ENCODE results near the gene BRMS1. TPM values are rescaled to one million over a fixed set of nuclear protein-coding genes. Genes with fewer than 3 reads are reported as not detected.
"Not testable (repeated sequence)": the region's sequence is repeated elsewhere in the genome, so short reads cannot be mapped to it uniquely, and the experiment has no call there.

Gene BRMS1
- polyA plus RNA-seq, 1 donor (not counting 4 experiments of a cell fraction or from before 2014, with no cell fraction given), result 61.4 TPM

DNA sequence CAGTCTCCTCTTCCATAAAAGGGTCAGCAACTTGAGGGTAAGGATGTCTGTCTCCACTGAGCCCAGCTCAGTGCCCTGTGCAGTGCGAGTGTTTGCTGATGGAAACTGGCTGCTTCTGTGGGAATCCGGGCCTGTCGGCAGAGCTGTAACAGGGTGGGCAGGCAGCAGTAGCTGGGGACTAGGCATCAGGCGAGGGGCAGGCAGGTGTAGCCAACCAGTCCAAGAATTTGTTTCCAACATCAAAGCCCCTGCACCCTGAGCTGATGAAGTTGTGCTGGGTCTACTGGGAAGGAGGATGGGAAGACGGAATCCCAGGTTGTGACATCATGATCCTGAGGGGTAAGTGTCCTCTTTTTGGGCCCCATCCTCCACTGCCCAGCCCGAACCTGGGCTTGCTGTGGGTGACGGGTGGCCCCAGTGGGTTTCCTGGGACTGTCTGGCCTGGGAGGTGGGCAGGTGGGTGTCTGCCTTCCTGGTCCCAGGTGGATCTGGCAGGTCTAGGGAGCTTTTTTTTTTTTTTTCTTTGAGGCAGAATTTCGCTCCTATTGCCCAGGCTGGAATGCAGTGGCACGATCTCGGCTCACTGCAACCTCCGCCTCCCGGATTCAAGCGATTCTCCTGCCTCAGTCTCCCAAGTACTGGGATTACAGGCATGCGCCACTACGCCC lies 15.6 kb upstream of the BRMS1 start:
- TF ChIP-seq EZH2 (IDR thresholded peaks at IDR 0.05; ENCODE audit: low read length), result no peak
- TF ChIP-seq, protein P1, sequence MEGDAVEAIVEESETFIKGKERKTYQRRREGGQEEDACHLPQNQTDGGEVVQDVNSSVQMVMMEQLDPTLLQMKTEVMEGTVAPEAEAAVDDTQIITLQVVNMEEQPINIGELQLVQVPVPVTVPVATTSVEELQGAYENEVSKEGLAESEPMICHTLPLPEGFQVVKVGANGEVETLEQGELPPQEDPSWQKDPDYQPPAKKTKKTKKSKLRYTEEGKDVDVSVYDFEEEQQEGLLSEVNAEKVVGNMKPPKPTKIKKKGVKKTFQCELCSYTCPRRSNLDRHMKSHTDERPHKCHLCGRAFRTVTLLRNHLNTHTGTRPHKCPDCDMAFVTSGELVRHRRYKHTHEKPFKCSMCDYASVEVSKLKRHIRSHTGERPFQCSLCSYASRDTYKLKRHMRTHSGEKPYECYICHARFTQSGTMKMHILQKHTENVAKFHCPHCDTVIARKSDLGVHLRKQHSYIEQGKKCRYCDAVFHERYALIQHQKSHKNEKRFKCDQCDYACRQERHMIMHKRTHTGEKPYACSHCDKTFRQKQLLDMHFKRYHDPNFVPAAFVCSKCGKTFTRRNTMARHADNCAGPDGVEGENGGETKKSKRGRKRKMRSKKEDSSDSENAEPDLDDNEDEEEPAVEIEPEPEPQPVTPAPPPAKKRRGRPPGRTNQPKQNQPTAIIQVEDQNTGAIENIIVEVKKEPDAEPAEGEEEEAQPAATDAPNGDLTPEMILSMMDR (optimal IDR thresholded peaks at IDR 0.05 in 1 of 3, IDR thresholded peaks at IDR 0.05 in 1 of 3, conservative IDR thresholded peaks at IDR 0.05 in 1 of 3; ENCODE audit: extremely low read depth in 1 of 3, insufficient read depth in 2 of 3, low read length in 3 of 3), result no peak
- Histone ChIP-seq H3K9me3 (ENCODE audit: control insufficient read depth, low read depth, low read length) (no peaks in the 10 kb centered on the region), H3K9ac (ENCODE audit: control insufficient read depth, extremely low read depth, insufficient read depth, low read length) (no peak overlapping the region), H3K4me1 (ENCODE audit: control insufficient read depth, extremely low read depth, insufficient read depth, low read length) (no peaks in the 10 kb centered on the region), H3K9me1 (ENCODE audit: control insufficient read depth, extremely low read depth, insufficient read depth, low read length) (no peaks in the 10 kb centered on the region), H4K20me1 (ENCODE audit: control insufficient read depth, extremely low read depth, insufficient read depth, low read length) (peaks cover 3% of the 10 kb centered on the region), H2AFZ (ENCODE audit: control insufficient read depth, low read length) (no peak overlapping the region), H3K27me3 (ENCODE audit: control insufficient read depth, extremely low read depth, insufficient read depth, low read length) (no peaks in the 10 kb centered on the region), H3K36me3 (ENCODE audit: control insufficient read depth in 2 of 2, extremely low read depth in 1 of 2, insufficient read depth in 2 of 2, low read length in 2 of 2) (no peaks in the 10 kb centered on the region), H3K4me3 (ENCODE audit: control insufficient read depth in 2 of 3, extremely low read depth in 1 of 3, insufficient read depth in 2 of 3, low read depth in 1 of 3, low read length in 3 of 3) (no peak overlapping the region), H3K27ac (ENCODE audit: control insufficient read depth, insufficient read depth, low read length) (no peak overlapping the region), H3K4me2 (ENCODE audit: control insufficient read depth, extremely low read depth, insufficient read depth, low read depth, low read length) (no peak overlapping the region), H3K79me2 (ENCODE audit: control insufficient read depth, insufficient read depth, low read length) (no peaks in the 10 kb centered on the region)
- no peak for FAIRE-seq
- no peak for DNase-seq (ENCODE audit: low read depth, low spot score)
- dilution Hi-C loops (cut with MboI; ENCODE audit: extremely low pct_ligation_motif_present, low sequenced_read_pairs), result no loop called here

DNA sequence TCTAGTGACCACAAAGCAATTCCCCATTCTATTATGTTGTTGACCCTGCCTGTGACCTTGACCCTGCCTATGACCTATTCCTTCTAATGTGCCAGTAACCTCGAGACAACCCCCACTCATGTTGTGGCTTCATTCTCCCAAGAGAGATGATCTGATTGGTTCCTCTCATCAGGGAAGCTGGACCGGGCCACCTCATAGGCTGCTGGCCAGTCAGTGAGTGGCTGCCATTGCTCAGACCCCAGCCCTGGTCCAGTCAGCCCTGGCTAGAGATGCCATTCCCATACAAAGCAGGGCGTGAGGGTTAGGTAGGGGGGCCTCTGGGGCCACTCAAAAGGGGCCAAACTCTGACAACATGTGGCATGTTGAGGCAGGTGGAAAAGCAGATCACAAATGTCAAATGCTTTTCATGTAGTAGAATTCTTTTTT lies 14.8 kb upstream of the BRMS1 start:
- Histone ChIP-seq H3K36me3 (ENCODE audit: control insufficient read depth in 2 of 2, extremely low read depth in 1 of 2, insufficient read depth in 2 of 2, low read length in 2 of 2) (no peaks in the 10 kb centered on the region), H3K9me1 (ENCODE audit: control insufficient read depth, extremely low read depth, insufficient read depth, low read length) (no peaks in the 10 kb centered on the region), H3K27me3 (ENCODE audit: control insufficient read depth, extremely low read depth, insufficient read depth, low read length) (no peaks in the 10 kb centered on the region), H2AFZ (ENCODE audit: control insufficient read depth, low read length) (no peak overlapping the region), H3K4me1 (ENCODE audit: control insufficient read depth, extremely low read depth, insufficient read depth, low read length) (no peaks in the 10 kb centered on the region), H3K9ac (ENCODE audit: control insufficient read depth, extremely low read depth, insufficient read depth, low read length) (no peak overlapping the region), H3K4me2 (ENCODE audit: control insufficient read depth, extremely low read depth, insufficient read depth, low read depth, low read length) (no peak overlapping the region), H3K79me2 (ENCODE audit: control insufficient read depth, insufficient read depth, low read length) (no peaks in the 10 kb centered on the region), H3K9me3 (ENCODE audit: control insufficient read depth, low read depth, low read length) (no peaks in the 10 kb centered on the region), H3K4me3 (ENCODE audit: control insufficient read depth in 2 of 3, extremely low read depth in 1 of 3, insufficient read depth in 2 of 3, low read depth in 1 of 3, low read length in 3 of 3) (no peak overlapping the region), H3K27ac (ENCODE audit: control insufficient read depth, insufficient read depth, low read length) (no peak overlapping the region), H4K20me1 (ENCODE audit: control insufficient read depth, extremely low read depth, insufficient read depth, low read length) (peaks cover 3% of the 10 kb centered on the region)
- FAIRE-seq (no peak), DNase-seq (ENCODE audit: low read depth, low spot score) (no peak)
- dilution Hi-C loops (cut with MboI; ENCODE audit: extremely low pct_ligation_motif_present, low sequenced_read_pairs), result no loop called here
- no peak for TF ChIP-seq EZH2 (IDR thresholded peaks at IDR 0.05; ENCODE audit: low read length)
- TF ChIP-seq, protein P1 (optimal IDR thresholded peaks at IDR 0.05 in 1 of 3, IDR thresholded peaks at IDR 0.05 in 1 of 3, conservative IDR thresholded peaks at IDR 0.05 in 1 of 3; ENCODE audit: extremely low read depth in 1 of 3, insufficient read depth in 2 of 3, low read length in 3 of 3), result no peak

DNA sequence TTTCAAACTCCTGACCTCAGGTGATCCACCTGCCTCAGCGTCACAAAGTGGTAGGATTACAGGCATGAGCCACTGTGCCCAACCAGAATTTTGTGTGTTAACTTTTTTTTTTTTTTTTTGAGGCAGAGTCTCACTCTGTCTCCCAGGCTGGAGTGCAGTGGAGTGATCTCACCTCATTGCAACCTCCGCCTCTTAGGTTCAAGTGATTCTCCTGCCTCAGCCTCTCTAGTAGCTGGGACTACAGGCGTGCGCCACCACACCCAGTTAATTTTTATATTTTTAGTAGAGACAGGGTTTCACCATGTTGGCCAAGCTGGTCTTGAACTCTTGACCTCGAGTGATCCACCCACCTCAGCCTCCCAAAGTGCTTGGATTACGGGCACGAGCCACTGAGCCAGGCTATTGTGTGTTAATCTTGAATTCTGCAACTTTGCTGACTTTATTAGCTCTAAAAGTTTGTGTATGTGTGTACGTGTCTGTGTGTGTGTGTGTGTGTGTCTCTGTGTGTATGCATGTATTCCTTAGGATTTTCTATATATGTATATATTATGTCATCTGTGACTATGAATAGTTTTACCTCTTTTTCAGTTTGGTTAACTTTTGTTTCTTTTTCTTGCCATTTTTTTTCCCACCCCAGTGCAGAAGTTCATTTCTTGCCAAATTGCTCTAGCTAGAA lies 5.8 kb upstream of the BRMS1 start:
- dilution Hi-C loops (cut with MboI; ENCODE audit: extremely low pct_ligation_motif_present, low sequenced_read_pairs); H4K20me1 ChIP-seq (ENCODE audit: control insufficient read depth, extremely low read depth, insufficient read depth, low read length); H3K4me2 ChIP-seq (ENCODE audit: control insufficient read depth, extremely low read depth, insufficient read depth, low read depth, low read length); H3K36me3 ChIP-seq (ENCODE audit: control insufficient read depth in 2 of 2, extremely low read depth in 1 of 2, insufficient read depth in 2 of 2, low read length in 2 of 2); H3K4me3 ChIP-seq (ENCODE audit: control insufficient read depth in 2 of 3, extremely low read depth in 1 of 3, insufficient read depth in 2 of 3, low read depth in 1 of 3, low read length in 3 of 3); H3K9ac ChIP-seq (ENCODE audit: control insufficient read depth, extremely low read depth, insufficient read depth, low read length); H3K79me2 ChIP-seq (ENCODE audit: control insufficient read depth, insufficient read depth, low read length); H3K27me3 ChIP-seq (ENCODE audit: control insufficient read depth, extremely low read depth, insufficient read depth, low read length); H3K9me3 ChIP-seq (ENCODE audit: control insufficient read depth, low read depth, low read length); DNase-seq (ENCODE audit: low read depth, low spot score); H3K27ac ChIP-seq (ENCODE audit: control insufficient read depth, insufficient read depth, low read length); FAIRE-seq; H2AFZ ChIP-seq (ENCODE audit: control insufficient read depth, low read length); H3K9me1 ChIP-seq (ENCODE audit: control insufficient read depth, extremely low read depth, insufficient read depth, low read length): not testable (repeated sequence)
- H3K4me1 ChIP-seq (ENCODE audit: control insufficient read depth, extremely low read depth, insufficient read depth, low read length), result peaks cover 14% of the 10 kb centered on the region
